T-helper 9 cell (primary cell): ENCODE measurements around the gene KRT71.
"Not testable (repeated sequence)": the region's sequence is repeated elsewhere in the genome, so short reads cannot be mapped to it uniquely, and the experiment has no call there.

Experiments
- DNase-seq: peaks from one replicate; pipeline ENCODE4 v3.0.0-alpha.2; 2020

Gene KRT71

GRCh38 chr12:52519826-52520662 lies 32.9 kb downstream of the KRT71 start, which contains the start of gene KRT5:
Gene KRT5, minus strand, starts transcription at chr12:52520394. Its CDS starts 98 bp downstream, at chr12:52520296.
- no peak for DNase-seq

DNA sequence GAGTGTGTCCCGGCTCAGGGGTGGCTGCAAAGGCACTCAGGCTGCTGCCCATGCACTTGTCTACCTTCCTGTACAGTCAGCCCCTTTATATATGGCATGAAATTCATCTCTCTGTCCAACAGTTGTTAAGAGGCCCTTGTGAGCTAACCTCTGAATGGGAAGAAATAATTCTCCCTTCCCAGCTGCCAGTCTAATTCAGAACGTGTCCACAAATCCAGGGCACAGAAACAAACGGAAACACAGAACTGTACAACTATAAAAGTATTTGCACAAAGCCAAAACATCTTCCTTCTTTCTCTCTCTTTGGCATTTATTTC lies 33.6 kb downstream of the KRT71 start:
- DNase-seq: no peak

- no peak for DNase-seq
These were observed 34.2 kb downstream of the KRT71 start for GRCh38 chr12:52518574-52519386.

DNA sequence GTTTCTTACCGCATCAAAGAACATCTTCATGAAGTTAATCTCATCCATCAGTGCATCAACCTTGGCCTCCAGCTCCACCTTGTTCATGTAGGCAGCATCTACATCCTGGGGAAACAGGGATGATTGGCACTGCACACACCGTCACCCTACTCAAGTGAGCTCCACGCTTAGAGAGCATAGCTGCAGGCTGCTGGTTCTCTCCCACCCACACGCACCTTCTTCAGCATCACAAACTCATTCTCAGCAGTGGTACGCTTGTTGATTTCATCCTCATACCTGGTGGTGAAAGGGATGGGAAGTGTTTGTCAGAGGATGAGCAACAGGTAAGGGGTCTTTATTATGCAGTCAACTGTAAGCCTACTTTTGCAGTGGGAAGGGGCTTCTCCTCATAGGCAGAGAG lies 35.1 kb downstream of the KRT71 start:
- no peak for DNase-seq

GRCh38 chr12:52517005-52517835 lies 35.7 kb downstream of the KRT71 start:
- DNase-seq: no peak

GRCh38 chr12:52515927-52516831 lies 36.8 kb downstream of the KRT71 start:
- DNase-seq: no peak

GRCh38 chr12:52515319-52515646 lies 37.7 kb downstream of the KRT71 start:
- no peak for DNase-seq

- no peak for DNase-seq
These were observed 38.2 kb downstream of the KRT71 start for GRCh38 chr12:52514471-52515318.

DNA sequence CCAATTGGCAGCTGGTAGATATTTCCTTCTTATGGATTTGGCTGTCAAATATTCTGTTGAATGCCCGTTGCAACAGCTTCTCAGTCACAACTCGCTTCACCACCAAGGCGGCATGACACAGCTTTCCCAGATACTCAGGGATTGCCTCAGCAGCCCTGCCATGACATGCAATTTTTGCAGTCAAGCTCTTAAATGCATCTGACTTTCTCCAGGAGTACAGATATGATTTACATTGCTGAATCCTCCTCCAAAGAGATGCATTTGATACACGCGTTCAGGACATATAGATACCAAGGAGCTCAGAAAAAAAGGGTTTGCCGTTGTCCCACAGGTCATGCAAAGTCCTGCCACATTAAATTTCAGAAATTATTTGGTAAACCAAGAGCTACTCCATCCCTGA lies 39.2 kb downstream of the KRT71 start:
- no peak for DNase-seq

GRCh38 chr12:52508211-52508610 lies 44.7 kb downstream of the KRT71 start:
- DNase-seq: no peak

DNA sequence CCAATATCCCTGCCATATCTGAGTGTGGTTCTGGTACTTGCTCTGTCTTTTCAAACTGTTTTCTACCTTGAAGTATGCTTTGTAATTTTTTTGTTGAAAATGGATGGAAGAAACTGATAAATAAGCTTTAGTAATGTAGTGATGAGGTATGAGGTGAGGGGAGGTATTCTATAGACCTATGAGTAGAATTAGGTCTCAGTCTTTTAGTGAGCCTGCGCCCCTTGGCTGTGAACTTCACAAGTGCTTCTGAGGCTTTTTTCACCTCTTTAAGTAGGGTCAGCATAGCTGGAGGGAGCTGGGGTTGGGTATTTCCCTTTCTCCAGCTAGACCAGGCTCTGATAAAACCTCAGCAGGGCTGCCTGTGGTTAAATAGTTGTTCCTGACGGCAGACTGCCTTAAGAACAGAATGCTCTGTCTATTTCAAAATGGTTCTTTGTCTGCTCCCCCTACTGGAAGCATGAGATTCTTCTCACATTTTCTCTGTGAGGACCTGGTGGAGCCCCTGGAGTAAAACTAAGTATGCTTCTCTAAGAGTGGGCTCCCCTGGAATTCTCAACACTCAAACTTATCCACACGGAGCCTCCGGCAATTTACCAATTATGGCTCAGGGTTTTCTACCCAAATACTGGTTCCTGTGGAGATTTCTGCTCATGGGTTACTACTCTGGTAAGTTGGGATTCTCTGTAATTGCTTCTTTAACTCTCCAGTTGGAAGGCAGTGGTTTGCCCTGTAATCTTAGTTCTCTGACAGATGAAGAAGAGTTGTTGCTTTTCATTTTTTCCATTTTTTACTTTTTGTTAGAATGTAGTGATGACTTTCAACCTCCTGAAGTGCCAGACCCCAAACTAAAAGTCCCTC lies 45.9 kb downstream of the KRT71 start:
- DNase-seq: no peak

DNA sequence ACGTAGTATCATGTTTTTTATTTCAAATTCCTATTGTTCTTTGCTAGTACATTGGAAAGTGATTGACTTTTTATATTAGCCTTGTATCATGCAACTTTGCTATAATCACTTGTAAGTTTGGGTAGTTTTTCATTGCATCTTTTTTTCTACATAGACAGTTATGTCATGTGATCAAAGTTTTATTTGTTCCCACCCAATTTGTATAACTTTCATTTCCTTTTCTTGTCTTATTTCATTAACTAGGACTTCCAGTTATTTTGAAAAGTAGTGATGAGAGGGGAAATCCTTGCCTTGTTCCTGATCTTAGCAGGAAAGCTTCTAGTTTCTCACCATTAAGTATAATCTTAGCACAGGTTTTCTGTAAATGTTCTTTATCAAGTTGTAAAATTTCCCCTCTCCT lies 50.1 kb downstream of the KRT71 start:
- no peak for DNase-seq

DNA sequence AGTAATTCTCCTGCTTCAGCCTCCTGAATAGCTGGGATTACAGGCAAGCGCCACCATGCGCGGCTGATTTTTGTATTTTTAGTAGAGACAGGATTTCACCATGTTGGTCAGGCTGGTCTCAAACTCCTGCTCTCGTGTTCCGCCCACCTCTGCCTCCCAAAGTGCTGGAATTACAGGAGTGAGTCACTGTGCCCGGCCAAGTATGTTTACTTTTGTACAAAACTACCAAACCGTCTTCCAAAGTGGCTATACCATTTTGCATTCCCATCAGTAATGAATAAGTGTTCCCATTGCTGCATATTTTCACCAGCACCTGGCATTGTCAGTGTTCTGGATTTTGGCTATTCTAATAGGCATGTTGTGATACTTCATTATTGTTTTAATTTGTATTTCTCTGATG lies 51.5 kb downstream of the KRT71 start:
- DNase-seq: no peak

GRCh38 chr12:52500574-52500973 lies 52.4 kb downstream of the KRT71 start:
- DNase-seq: not testable (repeated sequence)

DNA sequence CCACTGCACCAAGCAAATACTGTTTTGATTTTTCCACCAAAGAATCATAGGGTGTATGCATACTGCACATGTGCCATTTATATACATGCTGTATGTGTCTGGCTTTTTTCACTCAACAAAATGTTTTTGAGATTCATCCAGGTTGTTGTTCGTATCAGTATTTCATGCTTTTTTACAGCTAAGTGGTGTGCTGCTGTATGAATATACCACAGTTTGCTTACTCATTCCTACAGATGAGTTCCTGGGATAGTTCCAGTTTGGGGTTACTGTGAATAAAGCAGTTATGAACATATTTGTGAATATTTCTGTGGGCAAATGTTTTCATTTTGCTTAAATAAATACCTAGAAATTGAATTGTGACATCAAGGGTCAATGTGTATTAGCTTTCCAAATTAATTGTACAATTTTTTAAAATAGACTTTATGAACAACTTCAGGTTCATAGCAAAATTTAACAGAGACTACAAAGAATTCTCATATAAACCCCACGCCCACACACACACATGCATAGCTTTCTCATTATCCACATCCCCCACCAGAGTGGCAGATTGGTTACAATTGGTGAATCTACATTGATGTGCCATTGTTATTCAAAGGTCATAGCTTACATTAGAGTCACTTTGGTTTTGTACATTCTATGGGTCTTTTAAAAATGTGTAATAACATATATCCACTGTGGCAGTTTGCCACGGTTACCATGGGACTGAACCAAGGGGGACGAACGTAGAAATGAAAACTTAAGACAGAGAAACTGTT lies 53.0 kb downstream of the KRT71 start:
- no peak for DNase-seq

DNA sequence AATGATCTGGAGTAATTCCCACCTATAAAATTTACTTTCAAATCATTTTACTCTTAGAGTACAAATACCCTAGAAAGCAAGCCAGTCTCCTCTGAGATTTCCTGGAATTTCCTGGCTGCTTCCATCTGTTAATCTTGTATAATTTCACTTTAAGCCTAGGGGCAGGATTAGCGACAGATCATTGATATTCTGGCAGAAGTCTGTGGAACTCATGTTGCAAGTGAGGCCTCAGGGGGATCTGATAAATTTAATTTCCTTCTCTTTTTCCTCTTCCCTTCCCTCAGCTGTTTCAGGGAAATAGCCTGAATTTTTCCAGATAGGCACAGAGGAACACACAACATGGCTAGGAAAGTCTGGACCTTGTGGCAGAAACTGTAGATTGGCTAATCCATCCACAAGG lies 54.0 kb downstream of the KRT71 start:
- DNase-seq: no peak

DNA sequence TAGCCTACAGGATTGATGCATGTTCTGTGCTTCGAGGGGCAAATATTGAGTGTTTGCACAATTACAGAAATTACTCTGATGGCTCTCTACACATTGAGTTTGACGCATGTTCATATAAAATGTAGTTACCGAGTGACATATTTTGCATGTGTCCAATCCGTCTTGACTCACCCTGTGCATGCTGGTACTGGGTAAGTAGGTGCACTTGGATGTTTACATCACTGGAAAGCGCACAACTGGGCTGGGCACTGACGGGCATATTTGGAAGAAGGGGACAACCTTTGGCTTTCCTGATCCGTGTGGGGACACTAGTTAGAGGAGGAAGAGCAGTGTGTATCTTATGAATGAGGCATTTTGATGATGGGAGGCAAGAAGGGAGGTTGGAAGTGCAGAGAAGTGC lies 55.0 kb downstream of the KRT71 start:
- DNase-seq: no peak

DNA sequence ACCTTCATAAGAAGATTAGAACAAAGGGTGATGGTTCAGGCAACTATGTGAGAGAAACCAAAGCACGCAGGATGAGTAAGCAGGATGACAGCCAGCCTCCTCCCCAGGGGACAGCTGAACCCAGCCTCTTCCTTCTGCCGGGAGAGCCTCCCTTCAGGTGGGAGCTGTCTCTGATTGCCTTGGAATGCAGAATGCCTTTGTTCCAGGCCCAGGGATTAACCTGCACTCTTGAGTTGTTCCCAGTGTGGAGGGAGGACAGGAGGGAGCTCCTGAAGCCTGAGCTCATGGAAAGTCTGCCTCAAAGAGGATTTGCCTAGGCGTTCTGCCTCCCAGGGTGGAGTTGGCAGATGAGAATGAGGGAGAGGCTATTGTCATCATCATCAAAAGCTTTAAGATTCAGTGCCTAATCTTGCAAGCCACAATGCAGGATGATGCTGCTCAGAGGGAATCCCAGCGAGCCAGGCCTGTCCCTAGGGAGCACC lies 56.3 kb downstream of the KRT71 start:
- DNase-seq: no peak

DNA sequence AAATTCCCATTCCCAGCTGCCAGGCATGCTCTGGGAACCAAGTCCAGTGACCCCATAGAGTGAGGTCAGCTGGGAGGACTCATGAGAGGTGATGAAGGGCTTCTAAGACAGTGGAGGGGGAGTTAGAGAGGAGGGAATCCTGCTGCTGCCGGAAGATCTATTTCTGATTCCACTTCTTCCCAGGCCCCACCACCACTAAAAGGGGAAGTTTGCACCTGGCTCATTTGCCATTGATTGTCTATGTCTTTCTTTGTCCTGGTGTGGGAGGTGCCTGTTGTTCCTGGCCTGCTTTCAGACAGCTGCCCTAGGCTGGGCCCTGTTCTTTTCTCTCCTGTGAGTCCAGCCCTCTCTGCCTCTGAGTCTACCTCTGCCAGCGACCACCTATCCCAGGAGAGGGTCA lies 56.9 kb downstream of the KRT71 start:
- DNase-seq: no peak
